Measurements from ENCODE around the gene DROSHA.

DNA sequence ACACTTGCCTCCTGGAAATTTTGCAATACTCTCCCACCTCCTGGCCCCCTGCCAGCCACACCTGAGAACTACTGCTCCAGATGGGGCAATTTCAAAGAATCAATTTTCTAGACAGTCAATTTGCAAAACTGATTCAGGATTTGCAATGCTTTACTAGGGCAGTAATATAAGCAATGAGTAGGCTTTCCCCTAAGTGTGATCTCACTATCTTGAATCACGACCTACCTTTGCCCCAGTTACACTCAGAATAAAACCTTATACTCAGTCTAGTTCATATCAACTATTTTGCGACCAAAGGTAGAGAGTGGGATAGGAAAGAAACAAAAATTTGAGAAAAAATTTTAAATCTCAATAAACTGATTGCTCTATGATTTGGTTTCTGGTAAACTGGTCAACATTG is 54.4 kb downstream of the DROSHA start:
- TF ChIP-seq GATA2 (IDR thresholded peaks at IDR 0.05; ENCODE audit: low read depth, low read length), result no peak
- TF ChIP-seq GATA3 (IDR thresholded peaks at IDR 0.05; ENCODE audit: low read depth, low read length), result no peak
